GM18499 (cell line): ENCODE measurements around the gene ADCY6.

ENCODE experiments used
- ATAC-seq: cut with Tn5 transposase; IDR thresholded peaks from one replicate; pipeline ENCODE4 v1.9.1; 2021; ENCODE audit warnings: moderate number of reproducible peaks; ENCODE audit not compliant: insufficient read depth, unreplicated experiment

The ADCY6 gene

DNA sequence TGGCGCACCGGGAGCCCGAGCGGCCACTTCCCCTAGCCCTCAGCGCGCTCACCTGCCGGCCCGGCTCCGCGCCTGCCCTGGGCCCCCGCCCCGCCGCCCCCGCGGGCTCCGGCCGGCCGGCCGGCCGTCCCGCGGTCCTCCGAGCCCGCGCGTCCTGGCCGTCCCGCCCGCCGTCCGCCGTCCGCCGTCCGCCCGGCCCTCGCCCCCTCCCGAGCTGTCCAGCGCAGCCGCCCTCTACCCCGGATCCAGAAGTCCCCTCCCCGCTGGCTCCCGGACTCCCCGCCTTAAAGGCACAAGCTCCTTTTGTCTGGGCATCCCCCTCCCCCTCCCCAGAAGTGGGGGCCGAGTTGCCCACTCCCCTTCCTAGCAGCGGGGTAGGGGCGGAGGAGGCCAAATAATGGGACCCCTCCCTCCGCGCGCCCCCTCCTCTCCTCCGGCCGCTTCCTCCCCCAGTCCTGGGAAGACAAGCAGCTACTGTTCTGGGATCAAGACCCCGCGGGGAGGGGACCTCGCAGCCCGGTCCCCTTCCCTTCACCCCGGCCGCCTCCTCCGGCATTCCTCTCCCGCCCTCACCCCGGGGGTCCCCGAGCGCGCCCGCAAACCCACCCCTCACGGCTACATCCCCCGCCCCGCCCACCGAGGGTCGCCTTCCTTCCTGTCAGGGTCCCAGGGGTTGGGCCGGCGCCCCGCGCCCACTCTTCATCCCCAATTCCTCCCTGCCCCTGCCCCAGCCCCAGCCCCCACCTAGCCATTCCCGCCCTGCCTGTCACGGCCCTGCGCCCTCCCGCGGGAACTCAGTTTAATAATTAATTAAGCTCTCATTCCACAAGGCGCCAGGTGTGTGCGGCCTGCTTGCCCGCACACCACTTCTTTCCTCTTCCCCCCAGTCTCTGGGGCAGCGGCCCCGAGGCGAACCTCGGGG, at the start of gene ADCY6:
TSS of gene ADCY6 (minus strand) at position 236 of the 922 bp plus-strand sequence. CDS start 5,655 bp downstream, outside the sequence.
- ATAC-seq = no peak

DNA sequence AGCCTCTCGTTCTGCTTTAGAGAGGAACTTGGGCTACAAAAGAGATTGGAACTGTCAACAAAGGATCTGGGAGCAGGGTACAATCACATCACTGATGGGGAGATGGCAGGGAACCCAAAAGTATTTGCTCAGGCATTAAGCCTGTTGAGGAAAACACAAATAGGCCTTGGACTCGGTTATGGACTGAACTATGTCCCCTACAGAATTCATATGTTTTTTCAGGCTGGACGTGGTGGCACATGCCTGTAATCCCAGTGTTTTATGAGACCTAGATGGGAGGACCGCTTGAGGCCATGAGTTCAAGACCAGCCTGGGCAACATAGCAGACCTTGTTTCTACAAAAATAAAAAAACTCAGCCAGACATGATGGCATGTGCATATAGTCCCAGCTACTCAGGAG, 49.2 kb upstream of the ADCY6 start:
- ATAC-seq = no peak

DNA sequence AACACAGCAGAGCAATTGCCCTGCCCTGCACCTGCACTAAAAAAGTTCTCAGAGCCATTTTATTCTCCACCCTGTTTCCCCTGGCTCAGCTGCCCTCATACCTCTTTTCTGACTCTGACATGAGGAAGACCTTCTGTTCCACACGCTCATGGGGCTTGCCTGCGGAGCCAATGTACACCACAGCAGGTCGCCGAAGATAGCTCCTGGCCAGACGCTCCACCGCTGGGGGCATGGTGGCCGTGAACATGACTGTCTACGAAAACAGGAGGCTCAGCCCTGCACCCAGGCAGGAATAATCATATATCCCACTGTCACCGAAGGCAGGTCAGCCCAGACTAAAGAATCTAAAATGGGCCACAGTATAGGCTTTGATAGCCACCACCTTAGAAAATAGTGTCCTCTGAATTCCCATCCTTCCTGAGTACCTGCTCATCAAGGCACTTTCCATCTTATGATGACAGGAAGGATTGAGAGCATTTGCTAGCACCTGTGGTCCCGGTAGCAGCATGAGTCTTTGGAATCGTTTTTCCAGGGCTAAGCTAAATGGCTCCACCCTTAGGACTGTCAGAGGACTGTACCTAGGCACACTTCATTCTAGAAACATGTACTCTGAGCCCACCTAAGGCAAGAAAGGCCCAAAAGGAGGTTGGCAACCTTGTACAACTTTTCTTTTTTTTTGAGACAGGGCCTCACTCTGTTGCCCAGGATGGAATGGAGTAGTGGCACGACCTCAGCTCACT, 43.6 kb upstream of the ADCY6 start:
- ATAC-seq = no peak

DNA sequence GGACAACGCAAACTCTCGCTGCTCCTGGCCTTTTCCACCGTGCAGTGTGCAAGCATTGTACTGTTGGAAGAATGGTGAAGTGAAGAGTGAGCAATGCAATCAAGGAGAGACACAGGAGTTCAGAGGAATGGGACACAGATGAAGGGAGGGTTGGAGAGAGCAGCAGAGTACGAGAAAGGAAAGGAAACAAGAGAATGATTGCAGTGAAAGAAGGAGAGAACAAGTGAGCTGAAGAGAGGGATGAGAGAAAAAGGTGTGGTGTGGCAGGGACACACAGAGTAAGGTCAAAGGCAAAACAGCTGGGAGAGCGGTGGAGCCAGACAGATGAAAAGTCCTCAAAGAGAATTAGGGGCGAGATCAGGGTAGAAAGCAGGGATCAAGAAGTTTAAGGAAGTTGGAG, 42.4 kb upstream of the ADCY6 start:
- ATAC-seq = no peak

DNA sequence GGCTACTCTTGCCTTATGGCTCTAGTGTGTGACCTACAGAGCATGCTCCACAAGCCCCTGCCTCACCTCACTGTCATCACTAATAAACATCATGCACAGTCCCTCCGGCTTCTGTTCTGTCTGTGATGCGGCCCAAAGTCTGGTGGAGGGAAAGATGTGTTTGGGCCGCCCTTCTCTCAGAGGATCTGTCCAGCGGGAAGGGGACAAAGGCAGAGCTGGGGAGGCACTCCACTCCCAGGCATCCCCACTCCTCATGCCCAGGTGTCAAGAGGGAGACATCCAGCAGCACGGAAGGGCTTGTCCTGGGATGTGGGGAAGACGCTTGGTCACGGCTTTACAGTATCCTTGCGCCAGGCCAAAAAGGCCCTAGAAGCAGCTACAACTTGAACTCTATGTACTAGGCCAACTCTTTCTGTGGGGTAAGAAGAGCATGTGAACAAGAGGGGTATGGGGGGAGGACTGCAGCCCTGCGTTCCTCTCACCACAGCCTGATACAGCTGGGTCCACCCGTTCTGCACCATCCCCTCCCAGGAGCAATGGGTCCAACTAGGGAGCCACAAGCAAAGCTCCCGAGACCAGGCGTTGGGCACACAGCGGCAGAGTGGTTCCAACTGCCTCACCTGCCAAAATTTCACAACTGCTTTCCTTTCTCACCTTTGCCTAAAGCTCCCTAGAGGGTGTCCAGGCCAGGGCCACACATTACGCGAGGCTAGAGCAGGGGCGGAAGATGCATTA, 40.1 kb upstream of the ADCY6 start:
- no peak for ATAC-seq

DNA sequence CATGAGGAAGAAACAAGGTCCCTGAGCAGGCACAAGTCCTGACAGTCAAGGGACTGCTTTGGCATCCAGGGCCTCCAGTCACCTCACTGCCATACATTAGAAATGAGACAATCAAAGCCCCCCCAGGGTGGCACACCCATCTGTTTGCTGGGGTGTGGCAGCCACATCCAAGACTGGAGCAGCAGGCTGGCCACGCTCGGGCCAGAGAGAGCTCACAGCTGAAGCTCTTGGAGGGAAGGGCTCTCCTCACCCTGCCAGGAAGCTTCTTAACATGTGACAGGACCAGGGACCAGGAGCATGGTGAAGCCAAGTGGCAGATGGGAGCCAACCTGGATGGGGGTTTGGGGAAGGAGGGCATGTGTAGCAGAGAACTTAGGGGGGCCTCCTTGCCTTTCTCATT, 39.4 kb upstream of the ADCY6 start:
- ATAC-seq = no peak

DNA sequence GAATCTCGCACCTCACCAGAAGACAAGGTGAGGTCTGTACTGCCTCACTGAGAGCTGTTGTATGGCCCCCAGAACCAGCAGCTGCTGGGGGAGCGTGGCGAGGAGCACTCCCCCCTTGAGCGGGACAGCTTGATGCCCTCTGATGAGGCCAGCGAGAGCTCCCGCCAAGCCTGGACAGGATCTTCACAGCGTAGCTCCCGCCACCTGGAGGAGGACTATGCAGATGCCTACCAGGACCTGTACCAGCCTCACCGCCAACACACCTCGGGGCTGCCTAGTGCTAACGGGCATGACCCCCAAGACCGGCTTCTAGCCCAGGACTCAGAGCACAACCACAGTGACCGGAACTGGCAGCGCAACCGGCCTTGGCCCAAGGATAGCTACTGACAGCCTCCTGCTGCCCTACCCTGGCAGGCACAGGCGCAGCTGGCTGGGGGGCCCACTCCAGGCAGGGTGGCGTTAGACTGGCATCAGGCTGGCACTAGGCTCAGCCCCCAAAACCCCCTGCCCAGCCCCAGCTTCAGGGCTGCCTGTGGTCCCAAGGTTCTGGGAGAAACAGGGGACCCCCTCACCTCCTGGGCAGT, 38.7 kb upstream of the ADCY6 start:
- no peak for ATAC-seq

DNA sequence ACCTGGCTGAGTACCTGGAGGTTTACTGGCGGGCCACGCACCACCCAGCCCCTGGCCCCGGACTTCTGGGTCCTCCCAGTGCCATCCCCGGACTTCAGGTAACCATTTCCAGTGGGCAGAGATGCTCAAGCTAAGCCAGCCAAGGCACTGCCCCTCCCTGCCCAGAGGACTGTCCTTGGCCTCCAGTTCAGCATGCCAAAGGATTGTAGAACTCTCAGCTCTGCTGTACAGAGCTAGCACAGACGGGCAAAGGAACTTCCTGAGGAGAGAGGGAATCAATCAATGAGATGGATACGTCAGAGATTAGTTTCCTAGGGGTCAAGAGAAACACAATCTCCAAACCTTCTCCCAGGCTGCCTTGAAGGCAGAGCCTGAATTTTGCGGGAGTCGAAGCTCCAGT, 38.1 kb upstream of the ADCY6 start:
- ATAC-seq = no peak

DNA sequence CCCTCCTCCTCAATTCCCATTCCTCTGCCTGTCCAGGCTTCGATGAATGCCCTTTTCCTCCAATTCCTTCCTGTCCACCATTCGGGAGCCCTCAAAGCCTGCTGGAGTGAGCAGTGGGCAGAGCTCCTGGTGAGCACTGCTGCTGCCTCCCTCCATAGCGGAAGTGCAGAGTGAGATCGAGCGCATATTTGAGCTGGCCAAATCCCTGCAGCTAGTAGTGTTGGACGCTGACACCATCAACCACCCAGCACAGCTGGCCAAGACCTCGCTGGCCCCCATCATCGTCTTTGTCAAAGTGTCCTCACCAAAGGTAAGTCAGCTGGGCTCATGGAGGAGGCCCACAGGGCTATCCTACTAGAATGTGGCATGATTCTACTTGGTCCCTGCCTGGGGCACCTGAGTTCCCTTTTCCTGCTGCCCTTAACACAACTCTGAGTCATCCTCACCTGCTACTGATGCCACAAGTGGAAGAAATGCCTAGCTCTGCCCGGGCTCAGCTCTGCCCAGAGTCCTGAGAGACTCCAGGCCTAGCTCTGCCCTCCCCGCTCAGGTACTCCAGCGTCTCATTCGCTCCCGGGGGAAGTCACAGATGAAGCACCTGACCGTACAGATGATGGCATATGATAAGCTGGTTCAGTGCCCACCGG, 37.4 kb upstream of the ADCY6 start:
- no peak for ATAC-seq

DNA sequence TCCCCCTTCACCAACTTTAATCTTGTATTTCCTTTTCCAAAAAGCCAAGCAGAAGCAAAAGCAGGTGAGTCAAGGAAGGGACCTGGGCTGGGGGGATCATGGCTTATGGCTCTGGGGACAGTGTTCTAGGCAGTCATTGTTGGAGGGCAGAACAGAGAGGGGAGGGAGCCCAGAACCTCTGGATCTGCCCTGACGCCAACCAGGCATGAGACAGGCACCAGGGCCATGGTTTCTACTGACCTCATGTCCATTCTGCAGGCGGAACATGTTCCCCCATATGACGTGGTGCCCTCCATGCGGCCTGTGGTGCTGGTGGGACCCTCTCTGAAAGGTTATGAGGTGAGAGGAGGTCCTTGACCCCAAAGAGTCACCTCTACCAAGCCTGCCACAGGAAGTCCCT, 36.0 kb upstream of the ADCY6 start:
- no peak for ATAC-seq

DNA sequence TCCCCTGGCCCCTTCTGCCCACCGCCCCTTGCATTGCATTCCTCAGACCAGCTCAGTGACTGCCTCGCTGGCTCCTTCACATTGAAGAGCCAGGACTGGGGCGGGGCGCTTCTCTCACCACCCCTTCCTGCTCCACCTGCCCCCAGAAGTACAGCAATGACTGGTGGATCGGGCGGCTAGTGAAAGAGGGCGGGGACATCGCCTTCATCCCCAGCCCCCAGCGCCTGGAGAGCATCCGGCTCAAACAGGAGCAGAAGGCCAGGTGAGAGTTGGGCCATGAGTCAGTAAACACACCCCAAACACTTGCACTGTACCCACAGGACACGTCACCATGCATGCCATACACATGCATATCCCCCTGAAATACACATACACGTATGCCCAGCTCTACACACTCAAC, 35.2 kb upstream of the ADCY6 start:
- no peak for ATAC-seq

DNA sequence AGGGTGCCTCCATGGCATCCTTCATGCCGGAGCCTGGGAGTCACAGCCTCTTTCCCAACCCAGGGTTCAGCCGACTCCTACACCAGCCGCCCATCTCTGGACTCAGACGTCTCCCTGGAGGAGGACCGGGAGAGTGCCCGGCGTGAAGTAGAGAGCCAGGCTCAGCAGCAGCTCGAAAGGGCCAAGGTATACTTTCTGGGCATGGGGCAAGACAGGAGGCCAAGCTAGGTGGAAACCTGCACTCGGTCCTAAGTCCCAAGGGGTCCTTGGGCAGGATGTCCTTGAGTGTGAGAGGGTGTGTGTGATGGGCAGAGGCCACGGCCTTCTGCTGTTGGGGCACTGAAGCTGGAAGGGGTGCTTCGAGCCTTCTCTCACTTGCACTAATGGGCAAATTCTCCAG, 34.4 kb upstream of the ADCY6 start:
- ATAC-seq = no peak

DNA sequence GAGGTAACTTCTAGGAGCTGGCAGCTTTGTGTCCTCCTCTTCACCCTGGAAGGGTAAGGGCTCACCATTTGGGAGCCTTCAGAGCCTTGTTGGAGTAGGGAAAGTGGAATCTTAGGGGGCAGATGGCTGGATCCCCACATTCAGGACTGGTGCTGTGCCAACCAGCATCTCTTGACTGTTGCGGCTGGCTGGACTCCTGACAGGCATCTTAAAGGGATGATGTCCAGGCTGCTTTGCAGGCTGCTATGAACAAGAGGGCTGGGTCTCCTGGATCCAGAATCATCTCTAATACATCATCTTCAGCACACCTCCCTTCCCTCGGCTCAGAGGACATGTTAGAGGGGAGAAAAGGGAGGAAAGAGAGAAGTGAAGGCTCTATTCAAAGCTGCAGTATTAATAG, 33.8 kb upstream of the ADCY6 start:
- no peak for ATAC-seq

DNA sequence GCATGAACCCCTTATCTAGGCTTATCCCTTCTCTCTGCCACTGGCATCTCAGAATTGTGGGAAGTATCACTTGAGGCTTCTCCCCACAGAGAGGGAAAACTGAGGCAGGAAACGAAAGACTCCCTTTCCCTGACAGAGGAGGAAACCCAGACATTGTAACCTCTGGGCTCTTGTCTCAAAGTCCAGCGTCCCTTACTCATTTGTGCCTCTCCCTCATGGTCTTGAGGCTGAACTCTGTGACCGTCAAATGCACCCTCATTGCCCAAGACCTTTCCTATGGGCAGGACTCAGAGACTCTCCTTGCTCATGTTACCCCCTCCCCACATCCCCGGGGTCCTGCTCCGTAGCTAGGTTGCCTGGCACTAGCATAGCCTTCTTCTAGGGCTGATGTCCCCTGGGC, 33.2 kb upstream of the ADCY6 start:
- ATAC-seq = no peak

DNA sequence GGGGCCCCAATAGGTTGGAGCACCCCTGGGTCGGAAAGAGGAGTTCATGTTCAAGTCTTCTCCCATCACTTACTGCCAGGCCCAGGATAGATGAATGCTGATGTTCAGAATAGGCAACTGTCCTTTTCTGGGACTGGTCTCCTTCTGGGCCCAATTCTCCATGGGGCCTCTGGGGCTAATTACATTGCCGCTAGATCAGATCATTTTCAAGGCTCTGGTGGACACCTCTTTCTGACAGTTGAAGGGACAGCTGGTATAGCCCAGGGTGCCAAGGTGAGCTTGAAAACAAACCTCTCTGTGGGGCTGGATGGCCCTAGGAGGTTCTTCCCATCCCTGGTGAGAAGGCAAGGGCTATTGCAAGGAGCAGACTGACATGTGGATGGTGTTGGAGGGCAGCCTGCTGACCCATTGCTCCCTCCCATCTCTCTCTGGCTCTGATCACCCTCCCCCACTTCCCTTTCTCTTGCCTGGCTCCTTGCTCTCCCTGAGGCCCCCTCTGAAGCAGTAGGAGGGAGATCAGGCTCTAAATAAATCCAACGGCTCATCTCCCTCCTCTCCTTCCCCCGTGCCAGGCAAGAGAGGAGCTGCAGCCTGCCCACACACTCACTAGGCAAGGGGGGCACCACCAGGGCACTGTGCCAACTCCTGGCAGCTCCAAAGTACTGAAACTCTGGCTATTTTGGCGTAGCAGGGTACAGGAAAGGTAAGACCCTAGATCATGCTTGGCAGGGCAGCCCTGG, 31.3 kb upstream of the ADCY6 start:
- ATAC-seq = no peak

DNA sequence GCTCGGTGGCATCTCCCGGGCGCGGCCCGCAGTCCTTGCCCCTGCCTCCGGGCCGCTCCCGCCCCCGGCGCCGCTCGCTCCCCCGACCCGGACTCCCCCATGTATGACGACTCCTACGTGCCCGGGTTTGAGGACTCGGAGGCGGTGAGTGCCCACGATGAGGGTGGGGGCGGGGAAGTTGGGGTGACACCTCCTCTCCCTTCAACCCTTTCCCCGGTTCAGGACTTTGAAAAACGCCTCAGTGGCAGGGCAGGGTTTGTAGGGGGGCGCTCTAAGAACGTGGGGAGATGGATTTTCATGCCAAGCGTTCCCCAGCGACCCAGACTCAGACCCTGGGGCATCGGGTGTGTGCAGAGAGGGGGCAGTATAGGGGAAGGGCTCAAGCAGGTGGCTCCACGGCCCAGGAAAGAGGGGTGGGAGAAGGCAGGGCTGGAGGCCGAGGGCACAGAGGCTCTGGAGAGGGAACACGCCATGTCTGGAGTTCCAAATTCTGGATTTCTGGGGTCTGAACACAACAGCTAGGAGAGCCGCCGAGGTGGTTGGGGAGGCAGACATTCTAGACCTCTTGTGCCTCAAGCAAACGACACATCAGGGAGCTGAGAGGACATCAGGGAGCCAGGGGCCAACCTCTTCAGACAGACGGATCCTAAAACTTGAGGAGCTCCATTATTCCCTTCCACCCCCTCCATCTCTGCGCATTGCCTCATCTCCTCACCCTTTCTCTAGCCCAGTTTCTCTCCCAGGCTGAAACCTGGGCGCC, 30.1 kb upstream of the ADCY6 start:
- ATAC-seq = no peak

DNA sequence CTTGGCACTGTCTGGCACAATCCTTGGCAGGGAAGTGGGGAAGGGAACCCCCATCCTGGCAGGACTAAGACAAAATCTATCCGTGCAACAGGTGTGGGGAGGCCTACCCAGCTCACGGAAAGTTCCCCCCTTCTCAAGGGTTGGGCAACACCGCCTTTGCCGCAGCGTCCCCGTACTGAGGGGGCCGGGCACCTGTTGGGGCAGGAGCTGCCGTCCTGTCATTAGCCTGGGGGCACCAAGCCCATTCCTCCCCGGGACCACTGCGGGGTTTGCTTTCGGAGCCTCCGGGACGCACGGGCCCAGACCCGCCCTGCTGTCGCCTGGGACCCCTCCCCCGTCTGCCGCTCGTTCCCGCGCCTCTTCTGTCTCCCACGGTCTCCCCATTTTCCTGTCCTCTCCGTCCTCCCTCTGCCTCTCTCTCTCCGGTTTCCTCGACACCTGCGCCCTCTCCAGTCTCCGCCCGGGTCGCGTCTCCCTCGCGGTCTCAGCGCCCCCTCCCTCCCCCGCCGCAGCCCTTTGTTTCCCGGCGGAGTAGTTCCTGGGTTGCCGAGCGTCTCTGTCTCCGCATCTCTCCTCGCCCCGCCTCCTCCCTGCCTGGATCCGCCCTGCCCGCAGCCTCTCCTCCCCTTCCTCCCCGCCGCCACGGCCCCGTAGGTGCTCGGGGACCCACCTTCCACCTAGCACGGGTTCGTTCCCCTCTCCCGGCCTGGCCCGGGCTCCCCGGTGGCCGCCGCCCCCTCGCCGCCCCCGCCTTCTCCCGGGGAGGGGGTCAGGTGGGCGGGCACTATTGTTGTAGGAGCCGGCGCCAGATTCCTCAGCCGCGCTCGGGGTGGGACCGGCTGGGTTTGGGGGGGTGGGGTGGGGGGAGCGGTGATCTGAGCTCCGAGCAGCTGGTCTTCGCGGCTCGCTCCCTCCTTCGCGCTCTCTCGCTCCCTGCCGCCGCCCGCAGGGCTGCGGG, 29.3 kb upstream of the ADCY6 start, which contains the start of gene CACNB3:
TSS of gene CACNB3 (plus strand) at position 624 of the 958 bp plus-strand sequence. CDS start 434 bp downstream, outside the sequence.
- ATAC-seq = no peak
